ENCODE measurements around the gene ZNF423.
"Not testable (repeated sequence)": the region's sequence is repeated elsewhere in the genome, so short reads cannot be mapped to it uniquely, and the experiment has no call there.

Gene ZNF423

GRCh38 chr16:49521734-49522325 is 334.1 kb downstream of the ZNF423 start:
- no peak for DNase-seq

GRCh38 chr16:49520492-49521038 is 335.3 kb downstream of the ZNF423 start:
- no peak for DNase-seq

- DNase-seq: no peak
These were observed 336.2 kb downstream of the ZNF423 start for GRCh38 chr16:49519741-49520140.

GRCh38 chr16:49519008-49519656 is 336.8 kb downstream of the ZNF423 start:
- no peak for DNase-seq

GRCh38 chr16:49516382-49517036 is 339.4 kb downstream of the ZNF423 start:
- no peak for DNase-seq

GRCh38 chr16:49515861-49516260 is 340.1 kb downstream of the ZNF423 start:
- DNase-seq: no peak

GRCh38 chr16:49515016-49515565 is 340.8 kb downstream of the ZNF423 start:
- no peak for DNase-seq

- no peak for DNase-seq
These were observed 341.6 kb downstream of the ZNF423 start for GRCh38 chr16:49514073-49514980.

- no peak for DNase-seq
These were observed 342.9 kb downstream of the ZNF423 start for GRCh38 chr16:49513040-49513439.

GRCh38 chr16:49510654-49511305 is 345.1 kb downstream of the ZNF423 start:
- no peak for DNase-seq

- no peak for DNase-seq
These were observed 345.8 kb downstream of the ZNF423 start for GRCh38 chr16:49510141-49510540.

- not testable (repeated sequence) for DNase-seq
These were observed 349.6 kb downstream of the ZNF423 start for GRCh38 chr16:49506058-49507013.

- DNase-seq: no peak
These were observed 350.4 kb downstream of the ZNF423 start for GRCh38 chr16:49505556-49505955.

GRCh38 chr16:49504626-49505025 is 351.3 kb downstream of the ZNF423 start:
- DNase-seq: no peak

- no peak for DNase-seq
These were observed 351.9 kb downstream of the ZNF423 start for GRCh38 chr16:49504023-49504364.

- DNase-seq: no peak
These were observed 352.5 kb downstream of the ZNF423 start for GRCh38 chr16:49503256-49504022.

GRCh38 chr16:49502136-49502881 is 353.6 kb downstream of the ZNF423 start:
- no peak for DNase-seq

- DNase-seq: no peak
These were observed 355.9 kb downstream of the ZNF423 start for GRCh38 chr16:49499869-49500610.

- DNase-seq: no peak
These were observed 356.5 kb downstream of the ZNF423 start for GRCh38 chr16:49499414-49499785.

All from NCI-H1417 treated with DMSO at 0.1 percent for 48 hours (cell line).